HEK293 (cell line): ENCODE data around the gene CST1.

Experiments
- CTCF ChIA-PET: fragments of 350-600 bp; formaldehyde crosslinking; extraction: SDS; loops from one replicate; lab custom pipeline; 2021; ENCODE audit warnings: antibody characterized with exemption; lab: Yijun Ruan, JAX
- POLR2A ChIA-PET: fragments of 300-600 bp; formaldehyde crosslinking; extraction: SDS; loops from one replicate; lab custom pipeline; 2020; ENCODE audit warnings: antibody characterized with exemption, inconsistent platforms; lab: Yijun Ruan, JAX
- H3K27ac ChIP-seq: fragments of 200-500 bp; sonication (Bioruptor generic); 2 replicates; pipeline ENCODE4 v1.5.1; 2014; ENCODE audit warnings: low read depth, low read length, control low read depth, inconsistent platforms; ENCODE audit errors: extremely low read depth
- H3K36me3 ChIP-seq, 2 experiments: fragments of 200-500 bp in 1 of 2; sonication (Bioruptor generic) in 1 of 2; 1 replicate in 1 of 2; 2 replicates in 1 of 2; pipeline ENCODE4 v1.5.1; 2014 to 2017; ENCODE audit warnings: inconsistent platforms in 2 of 2, low read length in 2 of 2; ENCODE audit not compliant: control insufficient read depth in 2 of 2, insufficient read depth in 1 of 2
- H3K4me1 ChIP-seq: fragments of 200-500 bp; sonication (Bioruptor generic); 2 replicates; pipeline ENCODE4 v1.5.1; 2014; ENCODE audit warnings: mild to moderate bottlenecking, low read length, inconsistent platforms; ENCODE audit not compliant: control insufficient read depth, insufficient read depth
- H3K4me3 ChIP-seq: 2 replicates; pipeline ENCODE4 v1.5.1; 2011; ENCODE audit warnings: low read depth, mild to moderate bottlenecking, control low read depth, low read length, moderate library complexity
- H3K9me3 ChIP-seq: fragments of 200-500 bp; sonication (Bioruptor generic); 2 replicates; pipeline ENCODE4 v1.5.1; 2014; ENCODE audit warnings: low read depth, low read length, inconsistent platforms; ENCODE audit not compliant: control insufficient read depth, insufficient read depth
- BCL11A ChIP-seq: fragments of 450-650 bp; formaldehyde crosslinking; IDR thresholded peaks from 2 replicates; pipeline ENCODE4 v1.5.1; 2016; ENCODE audit warnings: low read depth, missing biosample characterization, missing genetic modification characterization
- ELK4 ChIP-seq: IDR thresholded peaks from 2 replicates; pipeline ENCODE4 v1.6.1; 2011; ENCODE audit warnings: mild to moderate bottlenecking, low read depth, low read length, borderline replicate concordance
- KLF10 ChIP-seq: fragments of 450-650 bp; IDR thresholded peaks from 2 replicates; pipeline ENCODE4 v1.5.1; 2018; ENCODE audit warnings: missing biosample characterization, mild to moderate bottlenecking, missing genetic modification characterization
- KLF17 ChIP-seq: fragments of 450-650 bp; formaldehyde crosslinking; IDR thresholded peaks from 2 replicates; pipeline ENCODE4 v1.5.1; 2016; ENCODE audit warnings: missing biosample characterization, missing genetic modification characterization
- SALL2 ChIP-seq: fragments of 450-650 bp; formaldehyde crosslinking; IDR thresholded peaks from 2 replicates; pipeline ENCODE4 v1.5.0; 2017; ENCODE audit warnings: missing biosample characterization, mild to moderate bottlenecking, missing genetic modification characterization, borderline replicate concordance
- SP2 ChIP-seq: fragments of 450-650 bp; formaldehyde crosslinking; IDR thresholded peaks from 2 replicates; pipeline ENCODE4 v1.5.1; 2016; ENCODE audit warnings: missing biosample characterization, missing genetic modification characterization
- TCF7L2 ChIP-seq: IDR thresholded peaks from 2 replicates; pipeline ENCODE4 v1.6.1; 2011; ENCODE audit warnings: low read depth, mild to moderate bottlenecking, inconsistent platforms, low read length, moderate library complexity, borderline replicate concordance
- ZBTB1 ChIP-seq: fragments of 450-650 bp; formaldehyde crosslinking; IDR thresholded peaks from 2 replicates; pipeline ENCODE4 v1.5.1; 2016; ENCODE audit warnings: missing biosample characterization, missing genetic modification characterization
- ZFP41 ChIP-seq: fragments of 450-650 bp; formaldehyde crosslinking; IDR thresholded peaks from 2 replicates; pipeline ENCODE4 v1.5.1; 2016; ENCODE audit warnings: missing biosample characterization, missing genetic modification characterization, borderline replicate concordance
- ZNF280C ChIP-seq: fragments of 450-650 bp; formaldehyde crosslinking; IDR thresholded peaks from 2 replicates; pipeline ENCODE4 v1.5.1; 2016; ENCODE audit warnings: missing biosample characterization, missing genetic modification characterization
- ZNF416 ChIP-seq: fragments of 450-650 bp; formaldehyde crosslinking; IDR thresholded peaks from 2 replicates; pipeline ENCODE4 v1.5.1; 2016; ENCODE audit warnings: missing biosample characterization, missing genetic modification characterization
- ZNF423 ChIP-seq: fragments of 450-650 bp; formaldehyde crosslinking; IDR thresholded peaks from 2 replicates; pipeline ENCODE4 v1.5.1; 2016; ENCODE audit warnings: missing biosample characterization, missing genetic modification characterization
- ZNF433 ChIP-seq: fragments of 450-650 bp; formaldehyde crosslinking; IDR thresholded peaks from 2 replicates; pipeline ENCODE4 v1.5.1; 2016; ENCODE audit warnings: missing biosample characterization, missing genetic modification characterization, low read depth
- ZNF529 ChIP-seq: fragments of 450-650 bp; formaldehyde crosslinking; IDR thresholded peaks from 2 replicates; pipeline ENCODE4 v1.5.1; 2017; ENCODE audit warnings: missing genetic modification characterization, missing biosample characterization; ENCODE audit not compliant: insufficient replicate concordance
- ZNF580 ChIP-seq: fragments of 450-650 bp; formaldehyde crosslinking; IDR thresholded peaks from 2 replicates; pipeline ENCODE4 v1.5.1; 2016; ENCODE audit warnings: missing biosample characterization, missing genetic modification characterization
- ZNF621 ChIP-seq: fragments of 450-650 bp; formaldehyde crosslinking; IDR thresholded peaks from 2 replicates; pipeline ENCODE4 v1.5.1; 2017; ENCODE audit warnings: missing biosample characterization, missing genetic modification characterization
- ZNF777 ChIP-seq: fragments of 450-650 bp; formaldehyde crosslinking; IDR thresholded peaks from 2 replicates; pipeline ENCODE4 v1.5.1; 2017; ENCODE audit warnings: missing biosample characterization, missing genetic modification characterization, borderline replicate concordance
- TF ChIP-seq, protein P1 (sequence below): fragments of 450-650 bp; formaldehyde crosslinking; IDR thresholded peaks from 2 replicates; pipeline ENCODE4 v1.5.1; 2016; ENCODE audit warnings: missing biosample characterization, missing genetic modification characterization

CST1 gene

GRCh38 chr20:23700931-23701330, 49.8 kb downstream of the CST1 start:
- no peak overlapping the region for H3K4me3 ChIP-seq
- ChIA-PET CTCF (no interaction called here), POLR2A (no interaction called here)

GRCh38 chr20:23697947-23698346, 52.8 kb downstream of the CST1 start:
- H3K27ac ChIP-seq = no peak overlapping the region
- H3K9me3 ChIP-seq = no peaks in the 10 kb centered on the region
- no peaks in the 10 kb centered on the region for H3K36me3 ChIP-seq
- TF ChIP-seq SP2 (tag by site-specific recombination) (no peak), ZNF416 (tag by site-specific recombination) (no peak), ZBTB1 (no peak), ZFP41 (no peak), SALL2 (tag by site-specific recombination) (no peak), ZNF777 (tag by site-specific recombination) (no peak), ZNF433 (tag by site-specific recombination) (no peak)
- POLR2A ChIA-PET = no interaction called here
- no peak overlapping the region for H3K4me3 ChIP-seq
- H3K4me1 ChIP-seq = no peaks in the 10 kb centered on the region
- CTCF ChIA-PET = no interaction called here

More at GRCh38 chr20:23700931-23701330, 49.8 kb downstream of the CST1 start:
- Histone ChIP-seq H3K36me3 (no peaks in the 10 kb centered on the region), H3K9me3 (no peaks in the 10 kb centered on the region)
- TF ChIP-seq ZNF423 (tag by site-specific recombination) = no peak
- no peak for TF ChIP-seq ZNF580 (tag by site-specific recombination)
- TF ChIP-seq, protein P1, sequence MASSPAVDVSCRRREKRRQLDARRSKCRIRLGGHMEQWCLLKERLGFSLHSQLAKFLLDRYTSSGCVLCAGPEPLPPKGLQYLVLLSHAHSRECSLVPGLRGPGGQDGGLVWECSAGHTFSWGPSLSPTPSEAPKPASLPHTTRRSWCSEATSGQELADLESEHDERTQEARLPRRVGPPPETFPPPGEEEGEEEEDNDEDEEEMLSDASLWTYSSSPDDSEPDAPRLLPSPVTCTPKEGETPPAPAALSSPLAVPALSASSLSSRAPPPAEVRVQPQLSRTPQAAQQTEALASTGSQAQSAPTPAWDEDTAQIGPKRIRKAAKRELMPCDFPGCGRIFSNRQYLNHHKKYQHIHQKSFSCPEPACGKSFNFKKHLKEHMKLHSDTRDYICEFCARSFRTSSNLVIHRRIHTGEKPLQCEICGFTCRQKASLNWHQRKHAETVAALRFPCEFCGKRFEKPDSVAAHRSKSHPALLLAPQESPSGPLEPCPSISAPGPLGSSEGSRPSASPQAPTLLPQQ (tag by site-specific recombination) = no peak
- no peak for TF ChIP-seq ZNF280C (tag by site-specific recombination)
- TF ChIP-seq ELK4 = no peak
- no peak for TF ChIP-seq KLF10
- no peak for TF ChIP-seq TCF7L2
- no peak for TF ChIP-seq BCL11A
- TF ChIP-seq ZNF621 = no peak
- no peak for TF ChIP-seq KLF17 (tag by site-specific recombination)
- TF ChIP-seq ZNF529 = no peak
- TF ChIP-seq, all 188 proteins: peak for 0
- Histone ChIP-seq H3K27ac (no peak overlapping the region), H3K4me1 (no peaks in the 10 kb centered on the region)
